Measurements from ENCODE around the gene DNTT. TPM values are rescaled to one million over a fixed set of nuclear protein-coding genes. Genes with fewer than 3 reads are reported as not detected.

DNTT gene
- total and polyA plus RNA-seq, 2 experiments from 2014 or later = not detected

GRCh38 chr10:96288151-96288621, 16.0 kb upstream of the DNTT start (continued):
- TF ChIP-seq, protein P1, sequence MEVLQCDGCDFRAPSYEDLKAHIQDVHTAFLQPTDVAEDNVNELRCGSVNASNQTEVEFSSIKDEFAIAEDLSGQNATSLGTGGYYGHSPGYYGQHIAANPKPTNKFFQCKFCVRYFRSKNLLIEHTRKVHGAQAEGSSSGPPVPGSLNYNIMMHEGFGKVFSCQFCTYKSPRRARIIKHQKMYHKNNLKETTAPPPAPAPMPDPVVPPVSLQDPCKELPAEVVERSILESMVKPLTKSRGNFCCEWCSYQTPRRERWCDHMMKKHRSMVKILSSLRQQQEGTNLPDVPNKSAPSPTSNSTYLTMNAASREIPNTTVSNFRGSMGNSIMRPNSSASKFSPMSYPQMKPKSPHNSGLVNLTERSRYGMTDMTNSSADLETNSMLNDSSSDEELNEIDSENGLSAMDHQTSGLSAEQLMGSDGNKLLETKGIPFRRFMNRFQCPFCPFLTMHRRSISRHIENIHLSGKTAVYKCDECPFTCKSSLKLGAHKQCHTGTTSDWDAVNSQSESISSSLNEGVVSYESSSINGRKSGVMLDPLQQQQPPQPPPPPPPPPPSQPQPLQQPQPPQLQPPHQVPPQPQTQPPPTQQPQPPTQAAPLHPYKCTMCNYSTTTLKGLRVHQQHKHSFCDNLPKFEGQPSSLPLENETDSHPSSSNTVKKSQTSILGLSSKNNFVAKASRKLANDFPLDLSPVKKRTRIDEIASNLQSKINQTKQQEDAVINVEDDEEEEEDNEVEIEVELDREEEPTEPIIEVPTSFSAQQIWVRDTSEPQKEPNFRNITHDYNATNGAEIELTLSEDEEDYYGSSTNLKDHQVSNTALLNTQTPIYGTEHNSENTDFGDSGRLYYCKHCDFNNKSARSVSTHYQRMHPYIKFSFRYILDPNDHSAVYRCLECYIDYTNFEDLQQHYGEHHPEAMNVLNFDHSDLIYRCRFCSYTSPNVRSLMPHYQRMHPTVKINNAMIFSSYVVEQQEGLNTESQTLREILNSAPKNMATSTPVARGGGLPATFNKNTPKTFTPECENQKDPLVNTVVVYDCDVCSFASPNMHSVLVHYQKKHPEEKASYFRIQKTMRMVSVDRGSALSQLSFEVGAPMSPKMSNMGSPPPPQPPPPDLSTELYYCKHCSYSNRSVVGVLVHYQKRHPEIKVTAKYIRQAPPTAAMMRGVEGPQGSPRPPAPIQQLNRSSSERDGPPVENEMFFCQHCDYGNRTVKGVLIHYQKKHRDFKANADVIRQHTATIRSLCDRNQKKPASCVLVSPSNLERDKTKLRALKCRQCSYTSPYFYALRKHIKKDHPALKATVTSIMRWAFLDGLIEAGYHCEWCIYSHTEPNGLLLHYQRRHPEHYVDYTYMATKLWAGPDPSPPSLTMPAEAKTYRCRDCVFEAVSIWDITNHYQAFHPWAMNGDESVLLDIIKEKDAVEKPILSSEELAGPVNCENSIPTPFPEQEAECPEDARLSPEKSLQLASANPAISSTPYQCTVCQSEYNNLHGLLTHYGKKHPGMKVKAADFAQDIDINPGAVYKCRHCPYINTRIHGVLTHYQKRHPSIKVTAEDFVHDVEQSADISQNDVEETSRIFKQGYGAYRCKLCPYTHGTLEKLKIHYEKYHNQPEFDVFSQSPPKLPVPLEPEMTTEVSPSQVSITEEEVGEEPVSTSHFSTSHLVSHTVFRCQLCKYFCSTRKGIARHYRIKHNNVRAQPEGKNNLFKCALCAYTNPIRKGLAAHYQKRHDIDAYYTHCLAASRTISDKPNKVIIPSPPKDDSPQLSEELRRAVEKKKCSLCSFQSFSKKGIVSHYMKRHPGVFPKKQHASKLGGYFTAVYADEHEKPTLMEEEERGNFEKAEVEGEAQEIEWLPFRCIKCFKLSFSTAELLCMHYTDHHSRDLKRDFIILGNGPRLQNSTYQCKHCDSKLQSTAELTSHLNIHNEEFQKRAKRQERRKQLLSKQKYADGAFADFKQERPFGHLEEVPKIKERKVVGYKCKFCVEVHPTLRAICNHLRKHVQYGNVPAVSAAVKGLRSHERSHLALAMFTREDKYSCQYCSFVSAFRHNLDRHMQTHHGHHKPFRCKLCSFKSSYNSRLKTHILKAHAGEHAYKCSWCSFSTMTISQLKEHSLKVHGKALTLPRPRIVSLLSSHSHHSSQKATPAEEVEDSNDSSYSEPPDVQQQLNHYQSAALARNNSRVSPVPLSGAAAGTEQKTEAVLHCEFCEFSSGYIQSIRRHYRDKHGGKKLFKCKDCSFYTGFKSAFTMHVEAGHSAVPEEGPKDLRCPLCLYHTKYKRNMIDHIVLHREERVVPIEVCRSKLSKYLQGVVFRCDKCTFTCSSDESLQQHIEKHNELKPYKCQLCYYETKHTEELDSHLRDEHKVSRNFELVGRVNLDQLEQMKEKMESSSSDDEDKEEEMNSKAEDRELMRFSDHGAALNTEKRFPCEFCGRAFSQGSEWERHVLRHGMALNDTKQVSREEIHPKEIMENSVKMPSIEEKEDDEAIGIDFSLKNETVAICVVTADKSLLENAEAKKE (CRISPR knock-in tag; IDR thresholded peaks at IDR 0.05) = no peak
- TF ChIP-seq EZH2phosphoT487 (IDR thresholded peaks at IDR 0.05; ENCODE audit: unreplicated experiment) (no peak), CTCF (conservative IDR thresholded peaks at IDR 0.05; ENCODE audit: low read depth in 2 of 2) (no peak)

GRCh38 chr10:96289218-96289910, 14.9 kb upstream of the DNTT start:
- DNase-seq (ENCODE audit: low spot score) (no peak), ATAC-seq (no peak)
- no peaks in the 10 kb centered on the region for H3K27me3 Mint-ChIP-seq (ENCODE audit: insufficient read depth, low read depth, poor library complexity)
- H3K4me1 Mint-ChIP-seq = peaks cover 25% of the 10 kb centered on the region
- no peaks in the 10 kb centered on the region for H3K36me3 Mint-ChIP-seq (ENCODE audit: low read depth)
- H3K4me2 ChIP-seq = no peak overlapping the region
- H3K4me3 Mint-ChIP-seq = no peak overlapping the region
- H3K36me3 ChIP-seq (ENCODE audit: insufficient read depth) = no peaks in the 10 kb centered on the region
- no peak overlapping the region for H3K27ac ChIP-seq (ENCODE audit: low read depth)
- no peaks in the 10 kb centered on the region for H4K20me1 ChIP-seq (replicated peaks; ENCODE audit: insufficient read depth)
- H3F3A ChIP-seq (replicated peaks; ENCODE audit: low read depth) = no peaks in the 10 kb centered on the region
- H2AFZ ChIP-seq = no peak overlapping the region
- no peak overlapping the region for H3K4me3 ChIP-seq
- no peaks in the 10 kb centered on the region; the same call in none of the 2 replicates for H3K4me1 ChIP-seq (ENCODE audit: insufficient read depth)
- no peak overlapping the region for H3K27ac Mint-ChIP-seq
- H3K79me2 ChIP-seq (replicated peaks; ENCODE audit: insufficient read depth) = no peaks in the 10 kb centered on the region
- no peaks in the 10 kb centered on the region for H3K9me3 Mint-ChIP-seq
- peaks cover 5% of the 10 kb centered on the region for H3K9me2 ChIP-seq (ENCODE audit: insufficient read depth)
- no peaks in the 10 kb centered on the region for H3K27me3 ChIP-seq (ENCODE audit: insufficient read depth)
- TF ChIP-seq CTCF (conservative IDR thresholded peaks at IDR 0.05; ENCODE audit: low read depth in 2 of 2) (no peak), EZH2phosphoT487 (IDR thresholded peaks at IDR 0.05; ENCODE audit: unreplicated experiment) (no peak), JUNB (IDR thresholded peaks at IDR 0.05; ENCODE audit: unreplicated experiment) (no peak)

All from GM23338 (cell line).